ENCODE measurements around the gene CHN2.
A peak's percentile ranks its signal among the peaks of the same experiment; 100 is the strongest.

Gene CHN2

GRCh38 chr7:29177963-29178600 lies 16.5 kb upstream of the CHN2 start:
- H3K4me3 ChIP-seq (ENCODE audit: low read length) = no peak overlapping the region
- no peak overlapping the region for H2BK5ac ChIP-seq (ENCODE audit: low read length)
- no peak overlapping the region for H3K56ac ChIP-seq (ENCODE audit: low read length)
- H3K27ac ChIP-seq (ENCODE audit: low read depth, low read length) = no peak overlapping the region
- no peak overlapping the region for H4K8ac ChIP-seq (ENCODE audit: low read depth, low read length)
- no peaks in the 10 kb centered on the region for H3K79me2 ChIP-seq (ENCODE audit: control insufficient read depth, insufficient read depth, low read length)
- no peaks in the 10 kb centered on the region for H3K36me3 ChIP-seq (ENCODE audit: control insufficient read depth, insufficient read depth, low read length)
- H3K4me1 ChIP-seq (ENCODE audit: control insufficient read depth, low read depth, low read length) = no peaks in the 10 kb centered on the region
- no peaks in the 10 kb centered on the region for H3K27me3 ChIP-seq (ENCODE audit: insufficient read depth, low read length, poor library complexity)
- WGBS (ENCODE audit: extremely low coverage, insufficient coverage, low lambda C conversion rate) = no CpG with 5 or more reads among the region's 9 CpGs
- no peak overlapping the region for H3K18ac ChIP-seq (ENCODE audit: low read length)
- no peak overlapping the region for H2BK120ac ChIP-seq (ENCODE audit: low read depth, low read length)
- no peaks in the 10 kb centered on the region for H3K79me1 ChIP-seq (ENCODE audit: low read length)
- no peak overlapping the region for H3K4me2 ChIP-seq (ENCODE audit: low read length)
- no peak overlapping the region for H2BK15ac ChIP-seq (replicated peaks; ENCODE audit: low read depth)
- H4K5ac ChIP-seq (ENCODE audit: low read length) = no peak overlapping the region
- no peak overlapping the region for H2AK5ac ChIP-seq (ENCODE audit: low read length)
- no peak for DNase-seq
- H3K23ac ChIP-seq (ENCODE audit: low read length) = no peak overlapping the region
- no peak overlapping the region for H3K4ac ChIP-seq (ENCODE audit: low read depth, low read length)
- no peak overlapping the region for H3K9ac ChIP-seq (ENCODE audit: low read length)

- H3K4me3 ChIP-seq (ENCODE audit: low read length) = no peak overlapping the region
- no peak overlapping the region for H3K27ac ChIP-seq (ENCODE audit: low read depth, low read length)
- H3K4me1 ChIP-seq (ENCODE audit: control insufficient read depth, low read depth, low read length) = no peaks in the 10 kb centered on the region
- H3K27me3 ChIP-seq (ENCODE audit: insufficient read depth, low read length, poor library complexity) = no peaks in the 10 kb centered on the region
- no peak overlapping the region for H3K56ac ChIP-seq (ENCODE audit: low read length)
- no peak overlapping the region for H4K8ac ChIP-seq (ENCODE audit: low read depth, low read length)
- H3K4ac ChIP-seq (ENCODE audit: low read depth, low read length) = no peak overlapping the region
- no peaks in the 10 kb centered on the region for H3K79me1 ChIP-seq (ENCODE audit: low read length)
- H3K18ac ChIP-seq (ENCODE audit: low read length) = no peak overlapping the region
- no peak overlapping the region for H2BK5ac ChIP-seq (ENCODE audit: low read length)
- no CpG with 5 or more reads among the region's 1 CpG for whole genome bisulfite sequencing (ENCODE audit: extremely low coverage, insufficient coverage, low lambda C conversion rate)
- DNase-seq = no peak
- H3K23ac ChIP-seq (ENCODE audit: low read length) = no peak overlapping the region
- no peaks in the 10 kb centered on the region for H3K36me3 ChIP-seq (ENCODE audit: control insufficient read depth, insufficient read depth, low read length)
- H4K5ac ChIP-seq (ENCODE audit: low read length) = no peak overlapping the region
- no peak overlapping the region for H3K9ac ChIP-seq (ENCODE audit: low read length)
- H2AK5ac ChIP-seq (ENCODE audit: low read length) = no peak overlapping the region
- H2BK120ac ChIP-seq (ENCODE audit: low read depth, low read length) = no peak overlapping the region
- H3K79me2 ChIP-seq (ENCODE audit: control insufficient read depth, insufficient read depth, low read length) = no peaks in the 10 kb centered on the region
- no peak overlapping the region for H2BK15ac ChIP-seq (replicated peaks; ENCODE audit: low read depth)
- no peak overlapping the region for H3K4me2 ChIP-seq (ENCODE audit: low read length)
Measured at GRCh38 chr7:29179115-29179514, 15.5 kb upstream of the CHN2 start.

GRCh38 chr7:29184599-29184998 lies 10.0 kb upstream of the CHN2 start:
- Histone ChIP-seq H3K36me3 (ENCODE audit: control insufficient read depth, insufficient read depth, low read length) (no peaks in the 10 kb centered on the region), H3K56ac (ENCODE audit: low read length) (no peak overlapping the region), H3K79me1 (ENCODE audit: low read length) (no peaks in the 10 kb centered on the region), H3K18ac (ENCODE audit: low read length) (no peak overlapping the region), H3K79me2 (ENCODE audit: control insufficient read depth, insufficient read depth, low read length) (no peaks in the 10 kb centered on the region), H3K9ac (ENCODE audit: low read length) (no peak overlapping the region), H2BK5ac (ENCODE audit: low read length) (no peak overlapping the region), H3K27me3 (ENCODE audit: insufficient read depth, low read length, poor library complexity) (no peaks in the 10 kb centered on the region), H3K4me2 (ENCODE audit: low read length) (no peak overlapping the region), H2BK15ac (replicated peaks; ENCODE audit: low read depth) (no peak overlapping the region), H3K4me1 (ENCODE audit: control insufficient read depth, low read depth, low read length) (no peaks in the 10 kb centered on the region), H4K8ac (ENCODE audit: low read depth, low read length) (no peak overlapping the region), H3K23ac (ENCODE audit: low read length) (no peak overlapping the region), H3K27ac (ENCODE audit: low read depth, low read length) (no peak overlapping the region), H4K5ac (ENCODE audit: low read length) (no peak overlapping the region), H2AK5ac (ENCODE audit: low read length) (no peak overlapping the region), H3K4ac (ENCODE audit: low read depth, low read length) (no peak overlapping the region), H2BK120ac (ENCODE audit: low read depth, low read length) (no peak overlapping the region), H3K4me3 (ENCODE audit: low read length) (no peak overlapping the region)
- no peak for DNase-seq
- no CpG with 5 or more reads among the region's 2 CpGs for WGBS (ENCODE audit: extremely low coverage, insufficient coverage, low lambda C conversion rate)

- H3K79me2 ChIP-seq (ENCODE audit: control insufficient read depth, insufficient read depth, low read length) = no peaks in the 10 kb centered on the region
- H2BK120ac ChIP-seq (ENCODE audit: low read depth, low read length) = no peak overlapping the region
- no peaks in the 10 kb centered on the region for H3K36me3 ChIP-seq (ENCODE audit: control insufficient read depth, insufficient read depth, low read length)
- no peak overlapping the region for H3K56ac ChIP-seq (ENCODE audit: low read length)
- H3K4me2 ChIP-seq (ENCODE audit: low read length) = no peak overlapping the region
- H3K9ac ChIP-seq (ENCODE audit: low read length) = no peak overlapping the region
- no peak overlapping the region for H3K18ac ChIP-seq (ENCODE audit: low read length)
- H3K4me3 ChIP-seq (ENCODE audit: low read length) = no peak overlapping the region
- H3K27me3 ChIP-seq (ENCODE audit: insufficient read depth, low read length, poor library complexity) = no peaks in the 10 kb centered on the region
- H3K4ac ChIP-seq (ENCODE audit: low read depth, low read length) = no peak overlapping the region
- DNase-seq = no peak
- no peak overlapping the region for H4K5ac ChIP-seq (ENCODE audit: low read length)
- no peak overlapping the region for H3K27ac ChIP-seq (ENCODE audit: low read depth, low read length)
- no peak overlapping the region for H3K23ac ChIP-seq (ENCODE audit: low read length)
- no peaks in the 10 kb centered on the region for H3K79me1 ChIP-seq (ENCODE audit: low read length)
- H3K4me1 ChIP-seq (ENCODE audit: control insufficient read depth, low read depth, low read length) = no peaks in the 10 kb centered on the region
- no peak overlapping the region for H4K8ac ChIP-seq (ENCODE audit: low read depth, low read length)
- no peak overlapping the region for H2BK5ac ChIP-seq (ENCODE audit: low read length)
- WGBS (ENCODE audit: extremely low coverage, insufficient coverage, low lambda C conversion rate) = no CpG with 5 or more reads among the region's 6 CpGs
- H2BK15ac ChIP-seq (replicated peaks; ENCODE audit: low read depth) = no peak overlapping the region
- no peak overlapping the region for H2AK5ac ChIP-seq (ENCODE audit: low read length)
Measured at GRCh38 chr7:29185613-29186012, 9.0 kb upstream of the CHN2 start.

DNA sequence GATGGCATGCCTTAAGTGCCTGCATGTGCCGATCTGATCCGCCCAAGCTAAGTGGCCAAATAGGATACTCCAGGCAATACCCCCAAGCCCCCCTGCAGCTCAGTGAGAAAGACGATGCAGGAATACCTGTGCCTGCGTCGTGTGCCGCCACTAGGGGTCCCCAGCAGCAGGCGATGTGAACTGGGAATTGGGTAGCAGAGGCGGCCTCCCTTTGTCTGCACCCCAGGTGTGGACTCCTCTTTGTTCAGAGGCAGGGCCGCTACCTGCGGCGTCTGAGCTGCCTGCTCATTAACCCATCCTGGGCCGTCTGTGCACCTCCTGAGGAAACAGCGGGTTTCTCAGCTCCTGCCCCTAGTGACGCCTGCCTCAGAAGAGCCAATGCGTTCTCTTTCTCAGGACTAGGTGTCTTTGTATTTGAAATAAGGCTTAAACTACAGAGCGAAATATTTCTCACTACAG lies 4.8 kb upstream of the CHN2 start:
- Histone ChIP-seq H3K79me2 (ENCODE audit: control insufficient read depth, insufficient read depth, low read length) (no peaks in the 10 kb centered on the region), H3K4me3 (ENCODE audit: low read length) (no peak overlapping the region)

More for the DNA sequence above, 4.8 kb upstream of the CHN2 start:
- Histone ChIP-seq H3K18ac (ENCODE audit: low read length) (no peak overlapping the region), H4K5ac (ENCODE audit: low read length) (no peak overlapping the region), H3K4ac (ENCODE audit: low read depth, low read length) (no peak overlapping the region), H3K79me1 (ENCODE audit: low read length) (no peaks in the 10 kb centered on the region), H2BK5ac (ENCODE audit: low read length) (no peak overlapping the region), H4K8ac (ENCODE audit: low read depth, low read length) (no peak overlapping the region), H3K27me3 (ENCODE audit: insufficient read depth, low read length, poor library complexity) (no peaks in the 10 kb centered on the region), H2AK5ac (ENCODE audit: low read length) (no peak overlapping the region), H3K36me3 (ENCODE audit: control insufficient read depth, insufficient read depth, low read length) (no peaks in the 10 kb centered on the region), H3K27ac (ENCODE audit: low read depth, low read length) (no peak overlapping the region), H3K9ac (ENCODE audit: low read length) (no peak overlapping the region), H2BK15ac (replicated peaks; ENCODE audit: low read depth) (no peak overlapping the region), H3K4me2 (ENCODE audit: low read length) (peak overlapping the region; percentile 9), H2BK120ac (ENCODE audit: low read depth, low read length) (no peak overlapping the region), H3K23ac (ENCODE audit: low read length) (no peak overlapping the region), H3K4me1 (ENCODE audit: control insufficient read depth, low read depth, low read length) (peaks cover 4% of the 10 kb centered on the region), H3K56ac (ENCODE audit: low read length) (no peak overlapping the region)
- WGBS (ENCODE audit: extremely low coverage, insufficient coverage, low lambda C conversion rate) = no CpG with 5 or more reads among the region's 16 CpGs
- peak; percentile 97 for DNase-seq

Data from mesendoderm (in vitro differentiated cells).